GM12873 (cell line): ENCODE data around the gene DERA.

Source experiments
- TF ChIP-seq, protein P1 (sequence below): IDR thresholded peaks from 2 replicates; pipeline ENCODE4 v1.5.1; 2012; ENCODE audit warnings: low read depth, mild to moderate bottlenecking, moderate library complexity, low read length, control low read depth; ENCODE audit not compliant: insufficient read depth; ENCODE audit errors: missing control alignments

Gene DERA

DNA sequence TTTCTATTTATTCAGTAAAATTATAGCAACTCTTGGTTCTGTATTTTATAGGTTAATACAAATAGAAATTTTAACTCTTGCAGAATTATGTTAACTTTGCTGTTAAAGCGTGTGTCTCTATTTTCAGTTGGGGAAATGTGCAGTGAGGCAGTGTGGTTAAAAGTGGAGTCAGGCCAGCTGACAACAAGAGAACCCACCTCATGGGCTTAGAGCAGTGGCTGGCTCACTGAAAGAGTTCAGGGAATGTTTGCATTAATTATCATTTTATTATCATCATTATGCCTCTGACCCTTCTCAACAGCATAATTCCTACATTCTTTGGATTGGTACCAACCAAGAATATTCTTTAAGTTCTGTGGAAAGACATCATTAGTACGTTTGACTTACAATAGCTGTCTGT, 163.8 kb downstream of the DERA start:
- TF ChIP-seq, protein P1, sequence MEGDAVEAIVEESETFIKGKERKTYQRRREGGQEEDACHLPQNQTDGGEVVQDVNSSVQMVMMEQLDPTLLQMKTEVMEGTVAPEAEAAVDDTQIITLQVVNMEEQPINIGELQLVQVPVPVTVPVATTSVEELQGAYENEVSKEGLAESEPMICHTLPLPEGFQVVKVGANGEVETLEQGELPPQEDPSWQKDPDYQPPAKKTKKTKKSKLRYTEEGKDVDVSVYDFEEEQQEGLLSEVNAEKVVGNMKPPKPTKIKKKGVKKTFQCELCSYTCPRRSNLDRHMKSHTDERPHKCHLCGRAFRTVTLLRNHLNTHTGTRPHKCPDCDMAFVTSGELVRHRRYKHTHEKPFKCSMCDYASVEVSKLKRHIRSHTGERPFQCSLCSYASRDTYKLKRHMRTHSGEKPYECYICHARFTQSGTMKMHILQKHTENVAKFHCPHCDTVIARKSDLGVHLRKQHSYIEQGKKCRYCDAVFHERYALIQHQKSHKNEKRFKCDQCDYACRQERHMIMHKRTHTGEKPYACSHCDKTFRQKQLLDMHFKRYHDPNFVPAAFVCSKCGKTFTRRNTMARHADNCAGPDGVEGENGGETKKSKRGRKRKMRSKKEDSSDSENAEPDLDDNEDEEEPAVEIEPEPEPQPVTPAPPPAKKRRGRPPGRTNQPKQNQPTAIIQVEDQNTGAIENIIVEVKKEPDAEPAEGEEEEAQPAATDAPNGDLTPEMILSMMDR, result no peak

DNA sequence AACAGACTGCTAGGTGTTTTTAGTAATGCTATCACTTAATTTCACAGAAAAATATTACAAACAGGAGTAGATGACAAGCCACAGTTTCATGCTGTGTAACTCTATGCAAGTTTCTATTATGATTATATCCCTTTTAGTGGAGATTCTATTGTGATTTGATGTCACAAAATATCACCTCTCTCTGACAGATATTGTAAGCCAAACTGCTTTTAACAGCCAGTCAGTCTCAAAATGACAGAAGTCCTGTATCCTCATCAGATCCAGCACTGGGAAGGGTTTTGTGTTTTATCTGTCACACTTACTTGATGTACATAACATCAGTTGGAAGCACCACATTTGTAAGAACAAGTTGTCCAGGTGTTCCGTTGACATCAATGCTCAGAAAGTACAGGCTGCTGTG, 164.8 kb downstream of the DERA start:
- TF ChIP-seq, protein P1, result no peak

DNA sequence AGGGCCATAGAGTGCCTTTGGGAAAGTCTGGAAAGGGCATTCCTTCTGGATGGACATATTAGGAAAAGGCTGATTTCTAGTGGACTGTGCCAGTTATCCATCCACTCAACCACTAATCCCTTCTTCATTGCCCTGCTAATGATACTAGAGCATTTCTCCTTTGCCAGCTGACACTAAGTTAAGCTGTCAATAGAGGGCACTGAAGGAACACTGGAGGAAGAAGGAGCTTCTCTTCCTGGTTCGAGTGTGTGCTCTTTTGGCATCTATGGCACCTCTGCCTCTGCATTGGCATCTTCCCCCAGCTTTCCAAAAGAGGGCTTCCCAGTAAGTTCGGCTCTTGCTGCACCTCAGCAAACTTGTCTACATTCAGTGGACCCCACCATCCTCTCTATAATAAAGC, 165.4 kb downstream of the DERA start:
- TF ChIP-seq, protein P1, result peak; percentile 61

DNA sequence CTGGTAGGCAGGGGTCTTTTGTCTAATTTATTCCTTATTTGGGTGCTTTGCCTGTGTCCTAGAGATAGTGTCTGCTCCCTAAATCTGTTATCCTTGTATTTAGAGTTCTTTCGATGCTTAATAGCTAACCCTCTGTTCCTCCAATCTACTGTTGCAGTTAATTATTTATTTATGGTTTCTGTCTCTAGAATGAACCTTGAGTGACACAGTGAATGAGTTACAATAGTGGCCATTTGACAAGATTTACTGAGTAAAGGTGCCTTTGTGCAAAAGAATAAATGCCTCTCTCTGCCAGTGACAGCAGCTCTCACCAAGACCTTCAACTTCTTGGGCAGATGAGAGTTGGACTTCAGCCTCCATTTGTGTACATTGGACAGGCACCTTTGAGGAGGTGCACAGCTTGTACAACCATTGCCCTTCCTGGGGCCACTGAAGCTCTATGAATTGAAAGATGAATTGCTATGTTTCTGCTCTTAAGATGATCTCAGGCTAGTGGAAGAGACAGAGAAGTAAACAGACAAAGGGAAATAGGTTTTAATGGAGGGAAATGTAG, 165.9 kb downstream of the DERA start:
- TF ChIP-seq, protein P1, result no peak

DNA sequence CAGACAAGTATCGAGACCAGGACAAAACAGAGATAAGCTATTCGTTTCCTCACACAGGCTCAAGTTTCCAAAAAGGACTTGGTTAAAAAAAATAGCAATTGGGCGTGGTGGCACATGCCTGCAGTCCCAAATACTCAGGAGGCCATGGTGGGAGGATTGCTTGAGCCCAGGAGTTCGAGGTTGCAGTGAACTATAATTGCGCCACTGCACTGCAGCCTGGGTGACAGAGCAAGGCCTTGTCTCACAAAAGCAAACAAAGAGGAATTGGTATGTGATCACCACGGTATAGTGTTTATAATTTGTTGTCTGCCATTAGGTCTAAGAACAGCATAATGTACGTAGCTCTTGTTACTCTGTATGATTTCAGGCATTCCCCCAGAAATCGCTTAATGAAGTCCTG, 175.3 kb downstream of the DERA start:
- TF ChIP-seq, protein P1, result no peak

DNA sequence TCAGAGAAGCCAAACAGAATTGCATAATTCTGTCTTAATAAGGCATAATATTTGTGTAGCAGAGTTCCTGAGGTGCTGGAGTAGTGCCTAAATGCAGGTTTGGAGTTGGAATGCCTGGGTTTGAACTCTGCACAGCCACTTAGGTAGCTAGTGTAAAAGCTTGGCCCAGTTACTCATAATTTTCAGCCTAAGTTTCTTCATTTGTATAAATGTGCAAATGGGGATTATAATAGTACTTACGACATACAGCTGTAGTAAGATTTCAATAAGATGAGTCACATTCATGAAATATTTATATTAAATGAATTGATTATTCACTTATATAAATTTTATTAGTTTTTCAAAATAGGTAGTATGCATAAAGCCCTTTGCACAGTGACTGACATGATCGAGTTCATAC, 175.8 kb downstream of the DERA start:
- TF ChIP-seq, protein P1, result no peak
